Upper lobe of left lung (tissue), 6 donors: ENCODE data around the gene PPP2R3B. TPM values are rescaled to one million over a fixed set of nuclear protein-coding genes. Genes with fewer than 3 reads are reported as not detected.
A peak's percentile ranks its signal among the peaks of the same experiment; 100 is the strongest.

Experiments used
- ATAC-seq, 2 donors: fragments of 200-7000 bp; cut with Tn5 transposase; one replicate each; pipeline ENCODE4 v1.9.1; 2022; ENCODE audit warnings: mild to moderate bottlenecking in 2 of 2, moderate library complexity in 2 of 2; ENCODE audit not compliant: low FRiP score in 2 of 2
- DNase-seq, 2 donors: peaks; one replicate each; pipeline ENCODE4 v3.0.0-alpha.2; 2019 to 2020
- H3K27ac ChIP-seq, 4 donors: fragments of 200-600 bp; sonication (generic); one replicate each; pipeline ENCODE4 v1.5.1; 2016 to 2019
- H3K27me3 ChIP-seq, 4 donors: fragments of 200-600 bp; sonication (generic); one replicate each; pipeline ENCODE4 v1.5.1; 2017 to 2019
- H3K36me3 ChIP-seq, 4 donors: fragments of 200-600 bp; sonication (generic); one replicate each; pipeline ENCODE4 v1.5.1; 2016 to 2019
- H3K4me1 ChIP-seq, 4 donors: fragments of 200-600 bp; sonication (generic); one replicate each; pipeline ENCODE4 v1.5.1; 2018 to 2019
- H3K4me3 ChIP-seq, 4 donors: fragments of 200-600 bp; sonication (generic); one replicate each; pipeline ENCODE4 v1.5.1; 2017 to 2019; ENCODE audit warnings: mild to moderate bottlenecking in 2 of 4, moderate library complexity in 1 of 4
- H3K9me3 ChIP-seq, 4 donors: fragments of 200-600 bp; sonication (generic); one replicate each; pipeline ENCODE4 v1.5.1; 2018 to 2019
- EP300 ChIP-seq, 4 donors: sonication (generic); formaldehyde crosslinking; IDR thresholded peaks; one replicate each; pipeline ENCODE4 v1.5.1; 2017; ENCODE audit warnings: antibody characterized with exemption in 4 of 4, control low read depth in 2 of 4
- POLR2A ChIP-seq, 4 donors: fragments of 450-650 bp; IDR thresholded peaks; one replicate each; pipeline ENCODE4 v1.5.1; 2016 to 2017; ENCODE audit warnings: antibody characterized with exemption in 4 of 4, mild to moderate bottlenecking in 2 of 4
- POLR2AphosphoS5 ChIP-seq, 2 donors: sonication (generic); formaldehyde crosslinking; IDR thresholded peaks; one replicate each; pipeline ENCODE4 v1.5.1; 2017; ENCODE audit warnings: antibody characterized with exemption in 2 of 2
- WGBS, 2 donors: methylation state at CpG; one replicate each; pipeline ENCODE4 v1.1.5; 2017 to 2018; 5-methylcytosine and 5-hydroxymethylcytosine counted together
- total RNA-seq, 6 donors: library from RNA; depleted of rRNA in 4 of 6; stranded (reverse); fragments of >200 nt in 4 of 6; gene quantifications; one replicate each; pipeline versions ENCODE4 v1.1.0 to v1.2.1, GENCODE V29; 2016 to 2021
- TF ChIP-seq, protein P1 (sequence below), 6 experiments: fragments of 450-650 bp in 4 of 6; fragments of 200-600 bp in 2 of 6; sonication (generic) in 2 of 6; IDR thresholded peaks; one replicate each; pipeline ENCODE4 v1.5.1; 2016 to 2019; ENCODE audit warnings: antibody characterized with exemption in 6 of 6
- donor health status: DM: no; HTN: no; CAD: no; lungs with moderate emphysema.
- donor health status: DM: no; HTN: yes; CAD: no; lungs with severe emphysema.

PPP2R3B gene
- total RNA-seq, 6 donors from 2014 or later: 8.7 to 72.3 (median 15.1) TPM

DNA sequence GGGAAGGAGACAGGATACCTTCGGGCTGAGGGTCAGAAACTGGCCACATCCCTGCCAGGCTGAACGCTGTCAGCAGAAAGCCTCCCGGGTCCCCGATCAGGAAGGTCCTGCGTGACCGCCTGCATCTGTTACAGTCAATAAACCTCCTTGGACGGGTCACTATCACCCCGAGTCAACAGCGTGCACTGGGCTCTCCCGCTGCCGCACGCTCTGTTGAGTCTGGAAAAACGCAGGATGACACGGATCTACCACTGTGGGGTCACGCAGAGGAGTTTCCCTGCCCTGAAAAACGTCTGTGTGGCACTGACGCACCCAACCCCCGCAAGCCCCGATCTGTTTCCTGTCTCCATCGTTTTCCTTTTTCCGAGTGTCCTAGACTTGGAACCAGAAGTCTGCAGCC, 12.1 kb downstream of the PPP2R3B start:
- no peaks in the 10 kb centered on the region for H3K36me3 ChIP-seq
- peaks cover 0 to 35% (median 3%) of the 10 kb centered on the region in 4 donors for H3K27me3 ChIP-seq
- H3K4me3 ChIP-seq: peak overlapping the region in 1 of 4 donors; percentile 53
- peaks cover 15 to 25% (median 20%) of the 10 kb centered on the region in 4 donors for H3K4me1 ChIP-seq
- no peak for DNase-seq
- 7 to 9% methylated on average over 16 to 21 of the region's 21 CpGs for WGBS, 2 donors
- H3K9me3 ChIP-seq: no peaks in the 10 kb centered on the region
- ATAC-seq: no peak
- H3K27ac ChIP-seq: no peak overlapping the region
- TF ChIP-seq POLR2A (IDR thresholded peaks at IDR 0.05): no peak
- TF ChIP-seq POLR2AphosphoS5 (IDR thresholded peaks at IDR 0.05): no peak
- TF ChIP-seq, protein P1, sequence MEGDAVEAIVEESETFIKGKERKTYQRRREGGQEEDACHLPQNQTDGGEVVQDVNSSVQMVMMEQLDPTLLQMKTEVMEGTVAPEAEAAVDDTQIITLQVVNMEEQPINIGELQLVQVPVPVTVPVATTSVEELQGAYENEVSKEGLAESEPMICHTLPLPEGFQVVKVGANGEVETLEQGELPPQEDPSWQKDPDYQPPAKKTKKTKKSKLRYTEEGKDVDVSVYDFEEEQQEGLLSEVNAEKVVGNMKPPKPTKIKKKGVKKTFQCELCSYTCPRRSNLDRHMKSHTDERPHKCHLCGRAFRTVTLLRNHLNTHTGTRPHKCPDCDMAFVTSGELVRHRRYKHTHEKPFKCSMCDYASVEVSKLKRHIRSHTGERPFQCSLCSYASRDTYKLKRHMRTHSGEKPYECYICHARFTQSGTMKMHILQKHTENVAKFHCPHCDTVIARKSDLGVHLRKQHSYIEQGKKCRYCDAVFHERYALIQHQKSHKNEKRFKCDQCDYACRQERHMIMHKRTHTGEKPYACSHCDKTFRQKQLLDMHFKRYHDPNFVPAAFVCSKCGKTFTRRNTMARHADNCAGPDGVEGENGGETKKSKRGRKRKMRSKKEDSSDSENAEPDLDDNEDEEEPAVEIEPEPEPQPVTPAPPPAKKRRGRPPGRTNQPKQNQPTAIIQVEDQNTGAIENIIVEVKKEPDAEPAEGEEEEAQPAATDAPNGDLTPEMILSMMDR (IDR thresholded peaks at IDR 0.05): no peak
- no peak for TF ChIP-seq EP300 (IDR thresholded peaks at IDR 0.05)

DNA sequence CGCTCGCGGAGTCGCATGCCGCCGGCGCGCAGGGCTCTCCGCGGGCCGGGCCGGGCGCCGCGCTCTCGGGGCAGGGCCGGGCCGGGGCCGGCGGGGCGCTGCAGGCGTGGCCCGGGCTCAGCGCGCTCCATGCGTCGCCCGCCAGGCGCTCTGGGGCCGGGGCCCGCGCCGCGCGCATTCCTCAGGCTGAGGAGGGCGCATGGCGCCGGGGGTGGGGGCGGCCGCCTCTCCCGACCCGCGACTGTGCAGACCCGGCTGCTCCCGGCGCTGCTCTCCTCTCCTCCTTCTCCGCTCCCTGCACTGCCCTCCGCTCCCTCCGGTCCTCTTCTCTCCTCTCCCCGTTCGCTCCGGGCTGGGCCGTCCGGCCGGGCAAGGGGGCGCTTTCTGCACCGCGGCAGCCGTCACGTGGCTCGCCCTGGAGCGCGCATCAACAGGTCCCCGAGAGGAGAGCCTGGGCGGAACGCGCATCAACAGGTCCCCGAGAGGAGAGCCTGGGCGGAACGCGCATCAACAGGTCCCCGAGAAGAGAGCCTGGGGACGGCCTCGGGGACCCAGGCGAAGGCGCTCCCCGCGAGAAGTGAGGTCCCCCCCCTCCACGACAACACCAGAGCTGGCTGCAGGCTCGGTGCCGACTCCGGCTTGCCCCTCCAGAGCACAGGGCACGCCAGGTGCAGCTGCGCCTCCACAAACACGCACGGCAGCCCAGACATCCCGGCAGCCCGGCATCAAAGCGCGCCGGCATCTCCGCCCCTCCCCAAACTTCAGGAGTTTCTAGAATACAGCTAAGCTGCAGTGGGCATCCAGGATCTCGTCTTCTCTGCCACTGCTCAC, 12.9 kb downstream of the PPP2R3B start:
- H3K9me3 ChIP-seq: no peaks in the 10 kb centered on the region
- no peak for TF ChIP-seq EP300 (IDR thresholded peaks at IDR 0.05)
- no peak for TF ChIP-seq POLR2A (IDR thresholded peaks at IDR 0.05)
- no peak for TF ChIP-seq POLR2AphosphoS5 (IDR thresholded peaks at IDR 0.05)
- TF ChIP-seq, protein P1 (IDR thresholded peaks at IDR 0.05): no peak
- DNase-seq (peak in 1 of 2 donors; percentile 85), ATAC-seq (peak in 1 of 2 donors; percentile 42)
- H3K4me3 ChIP-seq: peak overlapping the region in 3 of 4 donors; percentile 40 to 53 (median 46)
- H3K27me3 ChIP-seq: peaks cover 0 to 35% (median 3%) of the 10 kb centered on the region in 4 donors
- H3K36me3 ChIP-seq: no peaks in the 10 kb centered on the region
- H3K4me1 ChIP-seq: peaks cover 15 to 25% (median 20%) of the 10 kb centered on the region in 4 donors
- H3K27ac ChIP-seq: no peak overlapping the region
- 0 to 1% methylated on average over 13 to 19 of the region's 93 CpGs for WGBS, 2 donors

DNA sequence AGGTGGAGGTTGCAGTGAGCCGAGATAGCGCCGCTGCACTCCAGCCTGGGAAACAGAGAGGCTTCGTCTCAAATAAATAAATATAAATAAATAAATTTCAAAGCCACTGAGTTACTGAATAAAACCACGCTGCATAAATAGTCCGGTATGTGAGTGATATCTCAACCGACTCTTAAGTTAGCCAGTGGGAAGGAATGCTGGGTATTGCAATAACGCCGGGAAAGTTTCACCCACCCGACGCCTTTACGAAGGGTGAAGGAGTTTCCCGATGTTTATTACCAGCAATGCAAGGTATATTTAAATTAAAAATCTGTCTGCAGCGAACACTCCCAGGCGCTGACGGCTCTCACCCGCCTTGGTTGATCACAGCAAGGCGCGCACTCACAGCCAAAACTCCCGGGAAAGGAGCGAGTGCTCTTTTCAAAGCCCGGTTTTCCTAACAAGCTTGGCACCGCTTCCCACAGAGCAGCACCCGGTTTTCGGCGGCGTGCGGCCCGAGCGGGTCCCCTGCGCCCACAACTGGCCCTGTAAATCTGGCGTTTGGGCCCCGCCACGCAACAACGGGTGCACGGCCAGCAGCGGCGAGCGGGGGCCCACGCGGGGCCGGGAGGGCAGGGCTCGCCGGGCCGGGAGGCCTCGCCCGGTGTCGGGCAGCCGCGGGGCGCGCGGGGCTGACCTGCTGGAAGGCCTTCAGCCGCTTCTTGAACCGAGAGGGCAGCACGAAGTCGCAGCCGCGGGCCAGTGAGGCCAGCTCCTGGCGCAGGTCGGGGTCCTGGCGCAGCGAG, 13.7 kb downstream of the PPP2R3B start:
- ATAC-seq: no peak
- Histone ChIP-seq H3K27ac (no peak overlapping the region), H3K9me3 (no peaks in the 10 kb centered on the region), H3K4me3 (peak overlapping the region in 3 of 4 donors; percentile 40 to 53 (median 46)), H3K36me3 (no peaks in the 10 kb centered on the region), H3K27me3 (peaks cover 0 to 35% (median 3%) of the 10 kb centered on the region in 4 donors), H3K4me1 (peaks cover 15 to 25% (median 20%) of the 10 kb centered on the region in 4 donors)
- TF ChIP-seq POLR2AphosphoS5 (IDR thresholded peaks at IDR 0.05): no peak
- no peak for TF ChIP-seq EP300 (IDR thresholded peaks at IDR 0.05)
- TF ChIP-seq, protein P1 (IDR thresholded peaks at IDR 0.05): no peak
- TF ChIP-seq POLR2A (IDR thresholded peaks at IDR 0.05): no peak
- 17 to 19% methylated on average over 32 to 35 of the region's 63 CpGs for WGBS, 2 donors
- peak in 1 of 2 donors; percentile 84 for DNase-seq

DNA sequence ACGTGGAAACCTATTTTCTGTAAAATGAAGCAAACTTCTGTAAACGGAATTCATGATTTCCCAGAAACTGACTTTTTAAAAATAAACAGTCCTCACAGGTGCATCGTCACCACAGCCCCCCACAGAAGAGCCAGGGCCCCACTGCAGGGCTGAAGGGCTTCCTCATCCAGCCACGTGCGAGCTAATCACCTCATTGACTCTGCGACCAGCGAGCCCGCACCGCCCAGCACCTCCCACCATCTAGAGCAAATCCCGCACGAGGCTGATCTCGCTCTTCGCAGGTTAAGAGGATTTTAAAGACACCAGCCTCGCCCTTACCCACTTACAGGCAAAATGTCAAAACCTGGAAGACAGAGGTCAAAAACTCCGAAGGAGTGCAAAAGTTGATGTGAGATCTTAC, 14.8 kb downstream of the PPP2R3B start:
- H3K36me3 ChIP-seq: no peaks in the 10 kb centered on the region
- H3K9me3 ChIP-seq: no peaks in the 10 kb centered on the region
- WGBS, 2 donors: 68 to 79% methylated on average over 15 of the region's 15 CpGs
- no peak overlapping the region for H3K27ac ChIP-seq
- ATAC-seq: no peak
- DNase-seq: no peak
- TF ChIP-seq POLR2AphosphoS5 (IDR thresholded peaks at IDR 0.05) (no peak), POLR2A (IDR thresholded peaks at IDR 0.05) (no peak), EP300 (IDR thresholded peaks at IDR 0.05) (no peak)
- TF ChIP-seq, protein P1 (IDR thresholded peaks at IDR 0.05): no peak
- peaks cover 15 to 25% (median 20%) of the 10 kb centered on the region in 4 donors for H3K4me1 ChIP-seq
- H3K27me3 ChIP-seq: peaks cover 0 to 35% (median 3%) of the 10 kb centered on the region in 4 donors
- H3K4me3 ChIP-seq: no peak overlapping the region
